GM19328 (cell line): ENCODE results near the gene ADAM22.

ENCODE experiments used
- ATAC-seq: cut with Tn5 transposase; IDR thresholded peaks from one replicate; pipeline ENCODE4 v1.9.1; 2021; ENCODE audit warnings: mild to moderate bottlenecking, moderate library complexity; ENCODE audit not compliant: unreplicated experiment

ADAM22 gene

GRCh38 chr7:88205179-88205578 lies 271.1 kb downstream of the ADAM22 start:
- no peak for ATAC-seq

GRCh38 chr7:88206254-88206653 lies 272.2 kb downstream of the ADAM22 start:
- ATAC-seq = no peak

- ATAC-seq = no peak
These were observed 274.5 kb downstream of the ADAM22 start for GRCh38 chr7:88208521-88208920.

- no peak for ATAC-seq
These were observed 278.9 kb downstream of the ADAM22 start for GRCh38 chr7:88212918-88213317.

- ATAC-seq = no peak
These were observed 280.4 kb downstream of the ADAM22 start for GRCh38 chr7:88214456-88214855.

- no peak for ATAC-seq
These were observed 281.2 kb downstream of the ADAM22 start for GRCh38 chr7:88215295-88215694.

DNA sequence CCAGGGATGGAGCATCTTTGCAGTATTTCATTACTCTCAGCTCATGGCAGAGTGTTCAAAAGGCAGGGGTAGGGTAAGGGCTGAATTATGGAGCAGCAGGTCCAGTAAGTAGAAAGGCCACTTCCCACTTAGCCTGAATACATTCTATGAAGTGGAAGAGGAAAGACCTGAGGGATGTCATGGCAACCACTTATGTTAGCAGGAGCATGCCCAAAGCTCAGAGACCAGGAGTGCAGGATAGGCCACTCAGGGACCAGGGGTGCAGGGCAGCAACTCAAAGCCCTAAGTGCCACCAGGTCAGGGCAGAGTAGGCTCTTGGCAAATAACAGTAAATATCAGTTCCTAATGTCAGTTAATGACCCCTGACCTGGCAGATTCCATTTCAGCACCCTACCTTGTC lies 282.2 kb downstream of the ADAM22 start:
- no peak for ATAC-seq

- peak; percentile 66 for ATAC-seq
These were observed 283.8 kb downstream of the ADAM22 start for GRCh38 chr7:88217675-88218428.

GRCh38 chr7:88218429-88218745 lies 284.3 kb downstream of the ADAM22 start:
- ATAC-seq = no peak

- peak; percentile 18 for ATAC-seq
These were observed 285.0 kb downstream of the ADAM22 start for GRCh38 chr7:88218836-88219605.

DNA sequence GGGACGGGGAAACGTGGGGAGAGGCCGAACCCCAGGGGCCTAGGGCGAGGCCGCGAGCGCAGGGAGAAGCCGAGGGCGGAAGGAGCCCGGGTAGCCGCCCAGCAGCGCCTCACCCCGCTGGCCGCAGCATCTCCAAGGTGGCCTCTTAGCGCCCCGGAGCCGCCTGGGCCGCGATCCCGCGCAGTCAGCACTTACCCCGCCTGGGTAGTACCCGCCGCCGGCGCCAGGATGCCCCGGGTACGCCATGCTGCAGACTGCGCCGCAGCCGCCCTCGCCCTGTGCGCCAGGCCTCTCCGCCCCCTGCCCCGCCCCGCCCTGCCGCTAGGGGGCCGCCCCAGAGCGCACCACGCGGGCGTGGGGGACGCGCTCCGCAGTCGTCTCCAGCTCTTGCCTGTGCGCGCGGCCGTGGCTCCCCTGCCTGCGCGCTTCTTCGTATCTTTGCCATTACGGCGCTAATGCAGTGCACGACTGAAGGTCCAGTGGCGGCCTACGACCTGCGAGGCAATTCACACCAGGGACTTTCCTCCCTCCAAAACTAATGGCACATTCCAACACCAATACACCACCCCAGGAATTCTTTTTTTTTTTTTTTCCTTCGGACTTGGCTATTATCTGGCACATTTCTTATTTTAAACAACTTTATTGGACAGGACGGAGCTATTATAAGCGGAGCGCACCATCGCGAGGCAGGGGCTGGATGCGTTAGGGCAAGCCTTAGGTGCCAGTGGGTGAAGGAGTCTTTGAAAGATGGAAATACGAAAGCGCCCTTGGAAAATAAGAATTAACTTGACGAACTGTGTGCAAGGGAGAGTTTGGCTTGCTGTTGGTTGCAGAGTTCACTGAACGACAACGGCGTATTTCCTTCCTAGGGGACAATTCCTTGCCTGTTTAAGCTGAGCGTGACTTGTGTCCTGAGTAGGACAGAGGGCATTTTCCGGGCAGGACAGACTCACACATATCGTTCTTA lies 286.0 kb downstream of the ADAM22 start, which contains the start of gene SRI:
SRI (minus strand) TSS at position 258 of the 967 bp plus-strand sequence; CDS start at position 246, 12 bp downstream.
- ATAC-seq = peak; percentile 67

- no peak for ATAC-seq
These were observed 289.2 kb downstream of the ADAM22 start for GRCh38 chr7:88223265-88223664.

DNA sequence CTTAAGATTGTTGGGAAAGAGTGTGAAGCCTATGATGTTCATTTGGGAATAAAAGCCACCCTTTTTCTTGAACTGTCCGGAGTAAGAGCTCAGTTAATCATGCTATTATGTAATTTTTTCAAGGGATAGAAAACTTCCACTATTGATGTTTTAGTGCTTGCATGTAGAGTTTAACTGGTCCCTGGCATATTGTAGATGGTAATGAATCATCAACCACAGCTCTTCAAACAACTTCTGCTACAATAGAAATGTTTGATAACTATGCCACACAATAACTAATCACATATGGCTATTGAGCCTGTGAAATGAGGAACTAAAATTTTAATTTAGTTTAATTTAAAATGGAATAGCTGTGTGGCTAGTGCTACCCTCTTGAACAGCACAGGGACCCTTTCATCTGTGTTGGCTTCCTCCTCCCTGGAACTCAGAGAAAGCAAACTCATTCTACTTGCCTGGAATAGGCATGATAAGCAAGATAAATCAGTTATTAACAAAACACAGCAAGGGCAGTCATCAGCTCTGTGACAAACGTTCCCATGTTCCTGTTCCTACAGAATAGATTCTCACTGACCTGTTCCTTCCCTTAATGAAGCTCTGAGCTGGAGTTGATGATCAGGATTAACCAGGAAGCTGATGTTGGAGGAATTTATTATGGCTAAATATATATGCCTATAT lies 290.7 kb downstream of the ADAM22 start:
- ATAC-seq = no peak

DNA sequence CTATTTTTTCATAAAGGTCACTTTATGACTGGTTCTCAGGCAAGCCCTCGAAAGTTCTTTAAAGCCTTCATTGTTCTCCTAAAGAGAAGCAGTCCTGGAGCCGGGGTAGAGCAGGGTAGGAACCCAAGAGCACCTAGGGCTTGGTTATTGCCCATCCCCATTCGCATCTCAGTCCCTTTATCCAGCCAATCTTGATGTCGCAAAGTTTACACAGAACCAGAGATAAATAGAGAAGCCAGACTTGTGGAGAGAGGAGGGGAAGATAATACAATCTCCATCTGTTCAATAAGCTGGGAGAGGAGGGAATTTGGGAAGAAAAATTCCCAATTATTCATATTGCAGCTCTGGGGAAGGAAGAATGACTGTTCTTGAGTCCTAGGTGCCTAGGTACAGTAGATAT lies 292.1 kb downstream of the ADAM22 start:
- ATAC-seq = no peak

DNA sequence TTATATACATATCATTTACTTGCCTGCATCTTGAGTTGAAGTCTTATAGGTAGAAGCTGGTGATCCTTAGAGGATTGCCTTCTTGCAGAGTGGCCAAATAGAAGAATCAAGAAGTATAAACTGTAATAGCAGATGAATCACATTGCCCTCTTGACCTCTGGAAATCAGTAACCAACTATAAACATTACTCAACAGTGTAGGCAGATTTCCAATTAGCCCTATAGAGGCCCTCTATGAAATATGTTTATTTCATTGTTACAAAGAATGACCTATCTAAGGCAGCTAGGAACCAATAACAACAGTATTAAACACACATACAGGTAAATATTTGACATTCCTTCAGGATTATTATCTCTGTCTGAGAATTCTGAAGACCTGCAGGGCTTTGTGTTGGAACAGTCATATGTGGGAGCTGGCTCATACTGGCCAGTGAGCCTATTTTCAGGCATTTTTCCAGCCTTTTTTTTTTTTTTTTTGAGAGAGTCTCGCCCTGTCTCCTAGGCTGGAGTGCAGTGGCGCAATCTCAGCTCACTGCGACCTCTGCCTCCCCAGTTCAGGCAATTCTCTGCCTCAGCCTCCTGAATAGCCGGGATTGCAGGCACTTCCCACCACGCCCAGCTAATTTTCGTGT lies 292.9 kb downstream of the ADAM22 start:
- no peak for ATAC-seq

GRCh38 chr7:88229302-88229995 lies 295.4 kb downstream of the ADAM22 start:
- ATAC-seq = no peak

DNA sequence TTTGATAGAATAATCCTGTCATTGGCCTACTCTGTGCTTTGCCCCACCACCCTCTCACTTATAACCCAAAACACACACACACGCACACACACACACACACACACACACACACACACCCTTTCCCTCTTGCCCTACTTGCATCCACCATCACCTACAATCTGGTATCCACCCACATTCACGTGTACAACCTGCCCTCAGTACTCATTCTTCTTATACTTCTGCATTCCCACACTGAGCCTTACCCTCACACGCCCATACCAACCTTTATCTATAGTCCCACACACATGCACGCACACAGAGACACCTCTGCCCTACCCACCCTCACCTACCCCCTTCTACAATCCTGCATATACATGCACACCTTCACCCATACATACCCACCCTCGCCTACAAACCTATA lies 296.6 kb downstream of the ADAM22 start:
- no peak for ATAC-seq

DNA sequence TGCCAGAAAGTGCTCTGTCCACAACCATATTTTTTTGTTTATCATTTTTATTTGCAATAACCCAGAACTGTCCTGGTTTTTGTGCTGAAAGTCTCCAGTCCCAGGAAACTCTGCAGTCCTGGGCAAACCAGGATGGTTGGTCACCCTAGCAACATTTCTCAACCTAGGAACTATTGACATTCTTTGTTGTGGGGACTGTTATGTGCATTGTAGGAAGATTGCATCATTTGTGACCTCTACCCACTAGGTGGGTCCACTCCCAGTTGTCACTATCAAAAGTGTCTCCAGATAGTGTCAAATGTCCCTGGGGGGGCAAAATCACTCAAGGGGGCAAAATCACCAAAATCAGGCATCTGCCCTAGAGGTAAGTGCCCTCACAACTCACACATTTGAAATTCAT lies 299.8 kb downstream of the ADAM22 start:
- ATAC-seq = no peak

DNA sequence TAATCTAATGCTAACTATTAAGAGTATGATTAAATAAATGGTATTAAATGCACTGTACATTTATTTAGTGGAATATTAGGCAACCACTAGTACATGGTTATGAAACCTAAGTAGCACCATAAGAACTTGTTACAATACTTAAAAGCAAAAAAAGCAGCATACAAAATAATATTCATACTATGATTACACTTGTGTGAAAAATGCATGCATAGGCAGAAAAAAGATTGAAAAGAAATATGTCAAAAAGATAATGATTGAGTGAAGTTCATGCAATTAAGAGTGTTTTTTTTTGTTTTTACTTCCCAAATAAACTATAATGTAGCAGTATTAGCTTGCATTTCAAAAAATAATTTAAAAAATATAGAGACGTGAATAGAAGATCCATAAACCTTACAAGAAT lies 305.8 kb downstream of the ADAM22 start:
- no peak for ATAC-seq
